HG02943 (cell line): ENCODE data around the gene ROR1.
"Not testable (repeated sequence)": the region's sequence is repeated elsewhere in the genome, so short reads cannot be mapped to it uniquely, and the experiment has no call there.

ENCODE experiments used
- ATAC-seq: cut with Tn5 transposase; IDR thresholded peaks from one replicate; pipeline ENCODE4 v1.9.1; 2021; ENCODE audit warnings: mild to moderate bottlenecking, low read depth, moderate library complexity; ENCODE audit not compliant: unreplicated experiment

ROR1 gene

DNA sequence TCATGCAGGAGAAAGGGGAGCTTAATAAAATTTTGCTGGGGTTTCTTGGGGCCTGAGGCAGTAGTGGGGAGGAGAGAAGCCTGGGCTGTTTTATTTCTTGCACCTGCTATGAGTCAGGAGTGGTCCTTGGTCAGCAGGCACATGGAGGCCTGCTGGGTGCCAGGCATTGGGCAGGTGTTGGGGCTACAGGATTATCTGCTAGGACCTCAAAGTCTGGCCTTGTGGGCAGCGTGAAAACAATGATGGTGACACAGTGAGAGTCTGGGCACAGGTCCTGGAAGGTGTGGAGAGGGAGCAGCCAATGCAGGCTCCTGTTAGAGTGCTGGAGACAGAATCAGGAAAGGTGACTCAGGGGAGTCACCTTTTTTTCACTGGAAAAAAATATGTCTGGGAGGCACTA lies 17.2 kb downstream of the ROR1 start:
- ATAC-seq: no peak

DNA sequence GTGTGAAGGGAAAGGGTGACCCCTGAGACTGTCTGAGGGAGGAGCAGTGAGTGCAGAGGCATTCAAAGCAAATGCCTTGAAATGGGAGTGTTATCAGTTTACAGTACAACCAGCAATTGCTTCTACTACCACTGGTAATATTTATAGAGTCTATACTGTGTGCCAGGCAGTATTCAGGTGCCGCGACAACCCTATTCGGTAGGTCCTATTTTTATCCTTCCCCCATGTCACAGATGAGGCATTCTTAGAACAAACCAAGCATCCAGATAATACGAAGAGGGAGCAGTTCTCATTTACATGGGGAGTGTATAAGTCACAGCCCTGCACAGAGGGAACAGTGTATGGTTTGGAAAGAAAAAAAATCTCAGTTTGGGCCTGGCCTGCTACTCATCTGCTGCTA lies 18.3 kb downstream of the ROR1 start:
- ATAC-seq: no peak

DNA sequence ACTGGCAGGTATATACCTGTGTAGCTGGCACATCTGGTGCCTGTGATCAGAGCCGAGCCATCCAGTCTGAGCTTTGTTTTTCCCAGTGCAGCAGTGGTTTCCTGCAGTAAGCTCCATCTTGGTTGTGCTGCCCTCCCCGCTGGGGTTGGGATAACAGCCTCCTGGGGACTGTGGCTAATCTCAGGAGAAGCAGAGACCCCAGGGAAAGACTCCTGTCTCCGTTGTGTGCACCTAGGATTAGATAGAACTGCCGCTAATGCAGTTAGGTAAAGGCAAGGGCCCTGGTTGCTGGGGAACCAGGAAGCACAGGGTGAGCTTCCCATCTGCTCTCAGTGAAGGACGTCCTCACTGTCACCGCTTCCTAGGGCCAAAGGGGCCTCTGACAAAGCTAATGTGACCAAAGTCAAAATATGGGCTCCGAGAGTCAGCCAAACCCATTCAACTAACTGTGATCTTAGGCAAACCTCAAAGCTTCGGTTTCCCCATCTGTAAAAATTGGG lies 20.0 kb downstream of the ROR1 start:
- no peak for ATAC-seq

DNA sequence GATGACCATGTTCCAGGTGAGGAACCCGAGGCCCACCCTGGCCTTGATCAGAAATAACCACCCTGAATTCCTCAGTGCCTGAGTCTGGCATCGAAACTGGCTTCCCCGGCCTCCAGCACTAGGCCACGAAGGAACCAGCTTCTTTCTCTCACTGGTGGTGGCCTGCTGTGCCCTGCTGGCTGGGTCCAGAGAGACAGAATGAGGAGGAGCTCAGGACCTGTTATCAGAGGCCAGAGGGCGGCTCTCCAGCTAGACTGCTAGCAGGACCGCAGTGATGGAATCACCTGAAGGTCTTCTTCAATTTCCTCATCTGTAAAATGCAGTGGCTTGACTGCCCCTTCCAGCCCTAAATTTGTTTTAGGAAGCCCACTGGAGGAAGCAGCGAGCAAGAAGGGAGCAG lies 20.5 kb downstream of the ROR1 start:
- no peak for ATAC-seq

DNA sequence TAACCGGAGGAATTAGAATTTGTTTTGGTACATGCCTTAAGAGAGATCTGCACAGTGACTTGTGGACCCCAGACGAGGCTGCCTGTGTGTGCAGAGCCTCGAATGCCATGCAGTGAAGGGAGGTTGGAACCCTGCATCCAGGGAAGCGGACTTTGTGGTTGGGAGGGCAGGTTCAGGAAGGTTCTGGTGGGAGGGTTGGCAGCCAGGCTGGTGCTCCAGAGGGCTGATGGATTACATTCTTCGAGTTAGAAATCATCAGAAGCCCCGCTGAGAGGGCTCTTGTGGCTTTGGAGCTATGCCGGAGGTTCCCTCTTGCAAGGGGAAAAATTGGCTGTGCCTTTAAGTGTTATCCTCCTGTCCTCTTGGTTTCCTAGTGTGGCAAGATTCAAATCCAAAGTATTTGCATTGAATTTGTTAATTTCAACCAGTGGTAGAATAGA lies 21.1 kb downstream of the ROR1 start:
- ATAC-seq: no peak

DNA sequence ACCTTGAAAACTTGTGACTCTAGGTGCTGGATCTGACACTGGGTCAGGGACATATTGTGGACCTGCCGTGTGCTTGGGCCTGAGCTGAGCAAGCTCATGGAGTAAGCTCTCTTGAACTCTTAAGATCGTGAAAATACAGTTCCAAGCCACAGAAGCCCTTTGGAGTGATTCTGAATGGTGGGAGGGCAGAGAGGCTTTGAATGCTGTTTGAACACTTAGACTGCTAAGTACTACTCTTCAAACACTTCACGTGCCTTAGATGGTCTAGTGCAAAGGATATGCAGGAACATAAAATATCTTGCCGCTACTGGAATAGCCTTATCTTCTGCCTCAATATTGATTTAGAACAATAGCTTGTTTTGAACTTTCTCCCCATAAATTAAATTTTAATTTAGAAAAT lies 21.6 kb downstream of the ROR1 start:
- no peak for ATAC-seq

DNA sequence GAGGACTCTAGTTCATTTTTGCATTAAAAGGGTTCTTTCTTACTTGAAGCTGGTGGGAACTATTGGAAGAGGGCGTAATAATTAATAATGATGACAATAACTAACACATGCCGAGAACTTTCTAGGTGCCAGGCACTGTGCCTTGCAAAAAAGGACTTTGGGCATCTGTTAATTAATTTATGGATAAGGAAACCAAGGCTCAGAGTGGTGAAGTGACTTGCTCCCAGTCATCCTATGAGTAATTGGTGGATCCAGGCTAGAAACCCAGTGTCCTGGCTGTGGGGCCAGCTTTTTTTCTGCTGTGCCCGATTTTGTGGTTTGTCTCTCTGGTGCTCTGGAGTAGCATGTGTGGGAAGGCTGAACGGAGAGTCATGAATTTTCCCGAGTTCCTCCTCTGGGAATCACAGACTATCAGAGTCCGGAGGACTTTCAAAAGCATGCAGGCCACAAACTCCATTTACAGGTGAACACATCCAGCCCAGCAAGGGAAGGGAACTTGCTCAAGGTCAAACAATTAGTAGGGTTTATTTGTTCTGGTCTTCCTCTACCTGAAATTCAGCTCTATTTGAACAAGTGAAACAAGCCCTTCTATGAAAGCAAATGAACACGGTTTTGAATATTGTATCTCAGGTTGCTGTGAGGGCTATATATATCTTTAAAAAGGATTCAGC lies 23.4 kb downstream of the ROR1 start:
- no peak for ATAC-seq

DNA sequence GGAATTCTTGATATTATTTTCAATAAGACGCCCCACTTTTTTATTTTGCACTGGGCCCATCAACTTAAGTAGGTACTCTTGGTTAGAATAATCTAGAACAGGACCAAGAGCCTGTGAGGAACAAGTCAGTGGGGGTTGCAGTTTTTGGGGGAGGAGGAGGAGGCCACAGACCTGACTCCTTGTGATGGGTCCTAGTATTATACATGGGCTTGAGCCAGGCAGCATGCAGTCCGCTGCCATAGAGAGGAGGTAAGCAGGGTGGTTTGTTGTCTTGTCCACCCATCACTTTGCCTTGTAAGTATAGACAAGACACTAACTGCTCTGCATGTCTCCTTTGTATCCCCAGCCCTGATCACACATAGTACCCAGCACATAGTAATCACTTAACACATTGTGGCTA lies 24.5 kb downstream of the ROR1 start:
- no peak for ATAC-seq

DNA sequence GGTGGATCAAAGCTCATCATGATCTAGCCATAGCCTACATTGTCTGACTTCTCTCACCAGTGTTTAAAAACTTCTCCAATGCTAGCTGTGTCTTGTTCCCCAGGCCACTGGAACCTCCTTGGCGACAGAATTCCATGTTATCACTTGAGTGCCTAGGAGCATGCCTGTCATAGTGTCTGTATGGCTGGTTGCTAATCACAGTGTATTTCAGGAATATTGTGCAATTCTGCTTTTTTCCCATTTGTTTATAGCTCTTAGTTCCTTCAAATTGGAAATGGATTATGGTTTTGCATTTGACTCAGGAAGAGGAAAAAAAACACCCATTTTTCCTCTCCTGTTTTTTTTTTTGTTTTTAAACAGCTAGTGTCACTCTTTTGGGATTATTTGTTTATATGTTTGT lies 25.5 kb downstream of the ROR1 start:
- ATAC-seq: no peak

DNA sequence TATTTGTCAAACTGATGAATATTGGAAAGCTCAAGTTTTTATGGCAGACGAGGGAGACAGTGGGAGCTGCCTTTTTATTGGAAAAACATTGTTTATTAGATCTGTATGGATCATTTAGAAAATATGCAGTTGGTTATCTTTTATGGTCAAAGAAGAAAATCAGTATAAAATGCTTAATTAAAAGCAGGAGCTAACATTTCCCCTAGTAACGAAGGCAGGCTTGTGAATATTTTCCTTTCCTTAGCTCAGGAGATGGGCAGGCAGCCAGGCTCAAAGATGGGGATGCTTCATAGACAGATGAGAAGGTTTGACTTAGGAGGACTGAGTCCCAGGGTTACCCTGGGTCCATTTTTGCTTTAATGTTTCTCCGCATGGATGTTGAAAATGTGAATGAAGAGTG lies 26.0 kb downstream of the ROR1 start:
- ATAC-seq: no peak

DNA sequence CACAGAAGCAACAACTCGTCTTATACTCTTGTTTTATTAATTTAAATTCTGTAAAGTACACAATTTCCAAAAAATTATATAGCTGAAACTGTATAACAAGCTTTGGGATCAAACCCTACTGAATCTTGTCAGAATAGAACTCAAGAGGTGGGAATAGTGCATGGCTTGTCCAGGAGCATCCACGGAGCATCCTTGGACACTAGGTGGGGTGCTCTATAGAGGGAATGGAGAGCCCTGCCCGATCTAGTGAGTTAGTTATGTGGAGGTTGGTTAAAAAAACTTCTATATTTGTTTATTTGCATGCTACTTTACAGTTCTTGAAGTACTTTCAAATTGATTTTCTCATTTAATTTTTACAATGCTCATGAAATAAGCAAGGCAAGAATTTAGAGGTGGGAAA lies 28.3 kb downstream of the ROR1 start:
- ATAC-seq: no peak

DNA sequence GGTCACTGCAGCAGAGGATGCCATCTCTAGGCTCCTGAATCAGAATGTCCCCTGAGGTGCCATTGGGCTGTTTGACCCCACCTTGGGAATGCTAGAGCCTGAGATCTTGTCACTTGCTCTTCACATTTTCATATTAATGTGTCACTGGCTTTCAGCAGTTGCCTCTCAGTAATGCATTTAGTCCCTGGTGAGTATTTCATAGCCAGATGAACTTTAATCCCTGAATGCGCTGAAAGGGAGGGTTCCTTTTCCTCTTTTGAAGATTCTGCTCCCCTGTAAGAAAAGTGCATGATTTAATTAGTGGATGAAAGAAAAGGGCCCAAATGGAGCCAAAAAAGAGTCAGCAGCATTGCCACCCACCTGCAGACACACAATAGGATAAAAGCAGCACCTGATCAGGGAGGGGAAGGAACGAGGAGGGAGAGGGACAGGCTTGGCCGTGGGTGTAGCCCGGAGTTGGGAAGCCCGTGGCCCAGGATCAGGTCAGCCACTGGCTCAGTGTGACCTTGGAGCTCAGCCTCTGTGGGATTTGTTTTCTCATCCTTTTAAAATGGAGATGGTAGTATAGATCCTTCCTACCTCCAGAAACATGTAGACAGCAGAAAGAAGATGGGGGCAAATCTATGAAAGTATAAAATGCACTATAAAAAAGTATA lies 31.1 kb downstream of the ROR1 start:
- ATAC-seq: no peak

DNA sequence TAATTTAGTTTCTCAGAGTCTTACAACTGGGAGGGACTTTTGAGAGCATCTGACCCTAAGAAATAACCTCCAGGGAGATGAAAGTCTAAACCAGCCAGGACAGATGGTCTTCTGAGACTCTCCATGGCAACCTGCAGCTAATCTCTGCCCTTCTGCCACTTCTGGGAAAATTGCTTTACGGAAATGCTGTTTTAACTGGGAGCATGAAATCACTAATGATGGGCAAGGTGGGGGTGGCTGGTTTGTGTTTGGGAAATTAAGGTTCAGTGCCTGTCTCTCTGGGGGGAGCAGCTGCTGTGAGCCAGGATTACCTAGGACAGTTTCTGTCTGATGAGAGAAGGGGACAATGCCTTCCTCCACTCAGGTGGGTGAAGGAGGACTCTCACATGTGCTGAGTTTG lies 33.2 kb downstream of the ROR1 start:
- no peak for ATAC-seq

DNA sequence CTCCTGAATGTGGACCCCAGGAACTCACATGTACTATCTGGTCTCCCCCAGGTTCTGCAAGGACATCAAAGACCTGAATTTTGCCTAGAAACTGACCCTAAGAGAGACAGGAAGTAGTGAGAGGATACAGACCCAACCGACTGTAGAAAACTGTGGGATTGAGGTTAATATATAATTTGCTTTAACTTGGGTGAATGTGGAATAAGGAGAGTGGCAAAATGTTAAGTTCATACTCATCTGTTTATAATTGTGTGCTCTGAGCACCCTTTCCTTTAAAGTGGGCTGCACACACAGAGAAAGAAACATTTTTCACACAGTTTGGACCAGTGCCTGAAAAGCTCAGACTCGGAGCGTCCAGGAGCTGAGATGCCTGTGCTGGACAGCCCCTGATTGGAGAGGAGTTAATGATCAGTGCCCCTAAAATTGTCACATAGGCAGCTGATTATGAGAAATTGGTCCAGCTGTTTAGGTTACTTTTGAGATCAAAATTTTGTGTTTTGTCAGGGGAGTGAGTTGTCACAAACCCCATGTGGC lies 37.2 kb downstream of the ROR1 start:
- ATAC-seq: no peak

DNA sequence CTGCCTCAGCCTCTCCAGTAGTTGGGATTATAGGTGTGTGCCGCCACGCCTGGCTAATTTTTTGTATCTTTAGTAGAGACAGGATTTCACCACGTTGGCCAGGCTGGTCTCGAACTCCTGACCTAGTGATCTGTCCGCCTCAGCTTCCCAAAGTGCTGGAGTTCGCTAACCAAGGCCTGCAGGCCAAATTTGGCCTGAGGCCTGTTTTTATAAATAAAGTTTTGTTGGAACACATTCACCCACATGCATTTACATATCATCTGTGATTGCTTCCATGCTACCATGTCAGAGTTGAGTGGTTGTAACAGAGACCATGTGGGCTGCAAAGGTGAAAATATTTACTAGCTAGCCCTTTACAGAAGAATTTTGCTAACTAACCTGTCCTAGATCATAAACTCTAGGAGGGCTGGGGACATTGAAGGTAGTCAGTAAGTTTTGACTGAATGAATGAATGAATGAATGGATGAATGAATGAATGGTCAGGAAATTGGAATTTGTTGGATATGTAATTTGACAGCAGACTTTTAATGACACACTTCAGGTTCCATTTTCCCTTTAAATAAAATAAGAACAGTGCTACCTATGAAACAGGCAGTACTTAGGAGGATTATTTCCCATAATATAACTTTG lies 38.4 kb downstream of the ROR1 start:
- ATAC-seq: no peak

DNA sequence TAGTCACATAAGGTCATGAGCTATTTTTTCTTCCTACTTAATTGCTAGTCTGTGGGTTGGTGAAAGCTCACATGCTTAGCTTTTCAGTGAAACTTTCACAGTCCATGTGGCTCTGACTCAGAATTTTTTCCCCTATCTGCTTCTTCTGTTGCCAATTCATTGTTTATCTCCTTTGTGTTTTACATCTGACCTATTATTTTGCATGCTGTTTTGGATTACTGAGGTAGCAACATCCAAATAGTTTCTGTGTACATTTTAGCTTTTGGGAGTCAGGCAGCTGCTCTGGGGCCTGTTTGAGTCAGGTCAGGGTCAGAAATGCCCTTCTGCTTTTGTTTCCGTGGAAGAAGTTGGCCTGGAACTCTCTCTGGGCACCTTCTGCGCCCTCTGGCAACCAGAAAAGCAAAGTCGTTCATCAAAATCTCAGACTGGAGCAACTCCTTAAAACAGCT lies 40.0 kb downstream of the ROR1 start:
- no peak for ATAC-seq

DNA sequence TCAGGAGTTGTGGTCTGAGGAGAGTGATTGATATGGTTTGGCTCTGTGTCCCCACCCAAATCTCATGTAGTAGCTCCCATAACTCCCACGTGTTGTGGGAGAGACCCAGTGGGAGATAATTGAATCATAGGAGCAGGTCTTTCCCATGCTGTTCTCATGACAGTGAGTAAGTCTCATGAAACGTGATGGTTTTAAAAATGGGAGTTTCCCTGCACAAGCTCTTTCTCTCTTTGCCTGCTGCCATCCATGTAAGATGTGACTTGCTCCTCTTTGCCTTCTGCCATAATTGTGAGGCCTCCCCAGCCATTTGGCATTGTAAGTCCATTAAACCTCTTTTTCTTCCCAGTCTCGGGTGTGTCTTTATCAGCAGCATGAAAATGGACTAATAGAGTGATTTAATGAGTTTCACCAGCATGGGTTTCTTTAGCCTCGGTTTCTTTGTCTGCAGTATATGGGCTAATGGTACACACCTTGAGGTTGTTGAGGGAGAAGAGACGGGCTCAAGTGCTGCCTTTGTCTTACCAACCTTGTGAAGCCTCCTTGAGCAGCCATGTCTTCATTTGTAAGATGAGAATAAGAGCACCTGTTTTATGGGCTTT lies 42.5 kb downstream of the ROR1 start:
- not testable (repeated sequence) for ATAC-seq

DNA sequence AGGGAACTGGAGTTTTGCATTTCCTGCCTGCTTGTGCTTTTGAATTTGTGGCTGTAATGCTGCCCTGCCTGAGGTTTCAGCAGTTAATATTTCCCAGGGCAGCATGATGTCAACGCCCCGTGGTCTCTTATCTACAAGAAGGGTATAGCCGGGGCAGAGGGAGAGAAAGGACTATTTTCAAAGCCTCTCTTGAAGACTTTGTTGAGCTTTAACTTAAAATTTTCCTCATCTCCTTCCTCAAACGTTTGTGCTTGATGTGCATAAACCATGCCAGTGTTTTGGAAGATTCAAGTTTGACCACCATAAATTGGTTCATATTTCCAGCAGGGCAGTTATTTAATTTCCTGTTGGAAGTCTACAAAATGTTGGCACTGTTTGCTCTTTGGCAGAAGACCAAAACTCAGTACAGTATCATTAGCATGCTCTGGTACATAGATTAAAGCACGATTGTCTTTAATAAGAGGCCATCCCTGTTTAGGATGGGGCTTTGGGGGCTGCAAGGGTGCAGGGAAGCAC lies 43.4 kb downstream of the ROR1 start:
- ATAC-seq: no peak

DNA sequence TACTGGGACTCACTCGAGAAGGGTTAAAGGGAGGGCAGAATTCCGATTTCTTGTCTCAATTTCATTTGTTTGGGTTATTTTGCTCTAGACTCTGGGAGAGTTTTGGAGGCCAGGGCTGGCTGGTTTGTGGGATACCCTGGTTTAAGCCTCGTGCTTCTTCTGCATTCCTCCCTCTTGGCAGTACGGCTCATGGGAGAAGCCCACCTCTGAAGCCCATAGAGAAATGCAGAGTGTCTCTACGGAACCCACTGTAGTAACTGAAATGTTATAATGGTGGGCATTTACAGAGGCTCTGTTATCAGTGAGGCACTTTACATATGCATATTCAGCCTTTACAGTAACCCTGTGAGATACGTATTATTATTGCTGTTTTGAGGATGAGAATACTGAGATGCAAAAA lies 43.9 kb downstream of the ROR1 start:
- ATAC-seq: no peak

DNA sequence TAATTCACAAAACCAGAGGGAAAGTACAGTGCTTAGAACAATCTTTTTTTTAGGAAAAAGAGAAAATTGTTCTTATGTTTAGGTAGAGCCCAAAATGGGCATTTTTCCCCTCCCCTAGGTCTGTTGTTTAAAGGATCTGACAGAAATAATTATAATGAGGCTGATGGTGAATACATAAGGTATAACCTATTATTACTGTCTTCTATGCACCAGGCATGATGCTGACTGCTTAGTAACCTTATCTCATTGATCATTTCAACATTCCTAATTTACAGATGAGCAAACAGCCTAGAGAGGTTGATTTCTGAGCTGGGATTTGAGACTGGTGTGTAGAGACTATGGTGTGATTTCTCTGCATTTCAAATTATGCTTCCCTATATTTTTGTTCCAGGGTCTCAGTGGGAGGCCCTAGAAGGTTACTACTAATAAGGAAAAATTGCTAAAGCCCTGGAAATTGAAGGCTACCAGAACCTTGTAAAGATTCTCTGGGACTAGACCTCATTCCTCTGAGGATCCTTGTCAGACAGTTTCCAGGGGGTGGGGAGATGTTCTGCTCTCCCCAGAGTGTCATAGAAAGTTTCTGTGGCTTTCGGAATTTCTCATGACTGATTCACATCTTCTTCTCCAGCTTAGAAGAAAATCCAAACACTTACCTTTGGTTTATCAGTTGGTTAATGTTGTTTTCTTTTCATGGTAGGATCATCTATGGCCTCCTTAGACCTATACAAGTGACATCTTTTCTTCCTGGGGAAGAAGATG lies 44.9 kb downstream of the ROR1 start:
- no peak for ATAC-seq
